ENCODE data around the gene OGFRL1. TPM values are rescaled to one million over a fixed set of nuclear protein-coding genes. Genes with fewer than 3 reads are reported as not detected.
"Not testable (repeated sequence)": the region's sequence is repeated elsewhere in the genome, so short reads cannot be mapped to it uniquely, and the experiment has no call there.

The OGFRL1 gene
- total RNA-seq, 1 donor from 2014 or later = 4.4 TPM

DNA sequence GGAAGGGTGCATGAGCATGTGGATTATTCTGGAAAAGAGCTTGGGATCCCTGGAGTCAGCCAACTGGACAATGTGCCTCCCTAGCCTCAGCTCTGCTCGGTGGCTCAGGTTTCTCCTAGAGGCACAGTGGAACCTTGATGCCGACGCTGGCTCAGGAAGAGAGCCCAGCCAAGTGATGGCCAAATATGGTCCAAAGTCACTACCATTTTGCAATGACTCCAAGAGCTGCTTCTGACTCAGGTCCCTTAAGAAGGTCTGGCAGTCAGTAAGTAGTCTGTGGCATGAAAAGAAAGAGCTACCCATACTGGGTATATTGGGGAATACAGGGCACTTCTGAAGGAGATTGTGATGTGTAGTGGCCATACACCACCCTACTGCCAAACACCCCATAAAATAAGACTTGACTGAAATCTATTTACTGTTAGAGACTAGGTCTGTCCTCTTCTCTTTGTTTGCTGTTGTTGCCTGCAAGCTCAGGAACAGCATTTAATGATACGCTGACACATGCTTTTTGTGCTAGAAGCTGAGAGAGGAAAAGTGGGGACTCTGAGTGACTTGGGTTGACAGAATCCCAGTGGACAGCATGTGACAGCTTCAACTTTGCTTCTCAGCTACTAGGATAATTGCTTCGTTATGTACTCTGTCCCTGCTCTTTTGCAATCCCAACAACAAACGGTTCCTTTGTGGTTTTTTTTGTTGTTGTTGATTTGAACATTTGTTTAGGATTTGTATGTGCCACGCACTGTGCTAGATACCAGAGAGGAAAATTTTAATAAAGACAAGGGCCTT lies 30.3 kb upstream of the OGFRL1 start:
- Mint-ChIP-seq H3K27ac (no peak overlapping the region), H3K4me3 (no peak overlapping the region), H3K27me3 (ENCODE audit: low read depth) (no peaks in the 10 kb centered on the region), H3K9me3 (peaks cover 7% of the 10 kb centered on the region), H3K4me1 (no peaks in the 10 kb centered on the region), H3K36me3 (peaks cover 2% of the 10 kb centered on the region)
- no peak for TF ChIP-seq CTCF (IDR thresholded peaks at IDR 0.05; ENCODE audit: unreplicated experiment)
- DNase-seq (ENCODE audit: low spot score in 2 of 2, unreplicated experiment in 2 of 2) = no peak

- Mint-ChIP-seq H3K9me3 (peaks cover 5% of the 10 kb centered on the region), H3K27ac (no peak overlapping the region), H3K4me3 (no peak overlapping the region), H3K36me3 (peaks cover 4% of the 10 kb centered on the region), H3K4me1 (no peaks in the 10 kb centered on the region), H3K27me3 (ENCODE audit: low read depth) (no peaks in the 10 kb centered on the region)
- no peak for TF ChIP-seq CTCF (IDR thresholded peaks at IDR 0.05; ENCODE audit: unreplicated experiment)
- DNase-seq (ENCODE audit: low spot score in 2 of 2, unreplicated experiment in 2 of 2) = no peak
These were observed 28.6 kb upstream of the OGFRL1 start for GRCh38 chr6:71259888-71260604.

GRCh38 chr6:71262914-71263313 lies 25.7 kb upstream of the OGFRL1 start:
- peaks cover 6% of the 10 kb centered on the region for H3K36me3 Mint-ChIP-seq
- H3K9me3 Mint-ChIP-seq = peaks cover 5% of the 10 kb centered on the region
- DNase-seq (ENCODE audit: low spot score in 2 of 2, unreplicated experiment in 2 of 2) = no peak
- TF ChIP-seq CTCF (IDR thresholded peaks at IDR 0.05; ENCODE audit: unreplicated experiment) = no peak
- no peak overlapping the region for H3K27ac Mint-ChIP-seq
- H3K27me3 Mint-ChIP-seq (ENCODE audit: low read depth) = no peaks in the 10 kb centered on the region
- no peaks in the 10 kb centered on the region for H3K4me1 Mint-ChIP-seq
- H3K4me3 Mint-ChIP-seq = no peak overlapping the region

DNA sequence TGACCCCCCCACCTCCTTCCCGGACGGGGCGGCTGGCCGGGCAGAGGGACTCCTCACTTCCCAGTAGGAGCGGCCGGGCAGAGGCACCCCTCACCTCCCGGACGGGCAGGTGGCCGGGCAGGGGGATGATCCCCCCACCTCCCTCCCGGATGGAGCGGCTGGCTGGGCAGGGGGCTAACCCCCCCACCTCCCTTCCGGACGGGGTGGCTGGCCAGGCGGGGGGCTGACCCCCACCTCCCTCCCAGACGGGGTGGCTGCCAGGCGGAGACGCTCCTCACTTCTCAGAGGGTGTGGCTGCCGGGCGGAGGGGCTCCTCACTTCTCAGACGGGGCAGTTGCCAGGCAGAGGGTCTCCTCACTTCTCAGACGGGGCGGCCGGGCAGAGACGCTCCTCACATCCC lies 22.2 kb upstream of the OGFRL1 start:
- Mint-ChIP-seq H3K9me3 (peaks cover 29% of the 10 kb centered on the region), H3K36me3 (peaks cover 21% of the 10 kb centered on the region)
- not testable (repeated sequence) for H3K4me3 Mint-ChIP-seq; H3K4me1 Mint-ChIP-seq; H3K27ac Mint-ChIP-seq; DNase-seq (ENCODE audit: low spot score in 2 of 2, unreplicated experiment in 2 of 2); H3K27me3 Mint-ChIP-seq (ENCODE audit: low read depth)

GRCh38 chr6:71268735-71269437 lies 19.7 kb upstream of the OGFRL1 start:
- H3K9me3 Mint-ChIP-seq = peaks cover 40% of the 10 kb centered on the region
- peaks cover 26% of the 10 kb centered on the region for H3K36me3 Mint-ChIP-seq
- TF ChIP-seq CTCF (IDR thresholded peaks at IDR 0.05; ENCODE audit: unreplicated experiment) = no peak

More at GRCh38 chr6:71268735-71269437, 19.7 kb upstream of the OGFRL1 start:
- no peak overlapping the region for H3K27ac Mint-ChIP-seq
- no peaks in the 10 kb centered on the region for H3K27me3 Mint-ChIP-seq (ENCODE audit: low read depth)
- no peak overlapping the region for H3K4me3 Mint-ChIP-seq
- no peak for DNase-seq (ENCODE audit: low spot score in 2 of 2, unreplicated experiment in 2 of 2)
- no peaks in the 10 kb centered on the region for H3K4me1 Mint-ChIP-seq
